ENCODE results near the gene AGXT2.

Gene AGXT2

DNA sequence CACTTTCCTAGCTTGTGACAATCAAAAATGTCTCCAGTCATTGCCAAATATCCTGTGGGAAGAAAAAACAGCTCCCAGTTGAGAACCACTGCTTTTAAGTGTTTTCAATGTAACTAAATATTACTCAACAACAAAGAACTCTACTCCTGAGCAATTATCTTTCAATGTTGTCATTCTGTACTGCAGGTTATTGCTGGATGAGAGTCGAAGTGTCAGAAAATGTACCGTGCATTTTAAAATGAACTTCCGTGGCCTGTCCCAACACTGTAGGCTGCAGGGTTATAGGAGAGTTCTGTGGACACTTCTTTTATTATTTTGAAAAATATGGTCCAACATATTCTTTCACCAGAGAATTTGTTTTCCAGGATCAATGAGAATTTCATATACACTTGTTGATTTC, 34.8 kb upstream of the AGXT2 start:
- Histone ChIP-seq H3K4me2 (ENCODE audit: low read length) (no peak overlapping the region), H3K9me3 (ENCODE audit: control insufficient read depth, insufficient read depth, low read length) (no peaks in the 10 kb centered on the region), H3K27me3 (ENCODE audit: control insufficient read depth, low read length) (no peaks in the 10 kb centered on the region), H3K36me3 (ENCODE audit: control insufficient read depth, low read length) (no peaks in the 10 kb centered on the region), H3K4me3 (ENCODE audit: low read length) (no peak overlapping the region), H3K4me1 (ENCODE audit: control insufficient read depth, low read length) (no peaks in the 10 kb centered on the region), H3F3A (ENCODE audit: control insufficient read depth, insufficient read depth) (no peaks in the 10 kb centered on the region), H3K79me2 (ENCODE audit: control insufficient read depth, low read length) (no peaks in the 10 kb centered on the region), H3K9me2 (replicated peaks; ENCODE audit: control insufficient read depth, low read length) (no peaks in the 10 kb centered on the region), H3K27ac (ENCODE audit: low read depth, low read length) (no peak overlapping the region), H4K20me1 (ENCODE audit: control insufficient read depth, insufficient read depth, low read depth, low read length) (no peaks in the 10 kb centered on the region)
- no peak for TF ChIP-seq EZH2phosphoT487 (IDR thresholded peaks at IDR 0.05; ENCODE audit: borderline replicate concordance, low read length)
- TF ChIP-seq, protein P1, sequence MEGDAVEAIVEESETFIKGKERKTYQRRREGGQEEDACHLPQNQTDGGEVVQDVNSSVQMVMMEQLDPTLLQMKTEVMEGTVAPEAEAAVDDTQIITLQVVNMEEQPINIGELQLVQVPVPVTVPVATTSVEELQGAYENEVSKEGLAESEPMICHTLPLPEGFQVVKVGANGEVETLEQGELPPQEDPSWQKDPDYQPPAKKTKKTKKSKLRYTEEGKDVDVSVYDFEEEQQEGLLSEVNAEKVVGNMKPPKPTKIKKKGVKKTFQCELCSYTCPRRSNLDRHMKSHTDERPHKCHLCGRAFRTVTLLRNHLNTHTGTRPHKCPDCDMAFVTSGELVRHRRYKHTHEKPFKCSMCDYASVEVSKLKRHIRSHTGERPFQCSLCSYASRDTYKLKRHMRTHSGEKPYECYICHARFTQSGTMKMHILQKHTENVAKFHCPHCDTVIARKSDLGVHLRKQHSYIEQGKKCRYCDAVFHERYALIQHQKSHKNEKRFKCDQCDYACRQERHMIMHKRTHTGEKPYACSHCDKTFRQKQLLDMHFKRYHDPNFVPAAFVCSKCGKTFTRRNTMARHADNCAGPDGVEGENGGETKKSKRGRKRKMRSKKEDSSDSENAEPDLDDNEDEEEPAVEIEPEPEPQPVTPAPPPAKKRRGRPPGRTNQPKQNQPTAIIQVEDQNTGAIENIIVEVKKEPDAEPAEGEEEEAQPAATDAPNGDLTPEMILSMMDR (IDR thresholded peaks at IDR 0.05; ENCODE audit: low read depth, low read length, poor library complexity, severe bottlenecking) = no peak

DNA sequence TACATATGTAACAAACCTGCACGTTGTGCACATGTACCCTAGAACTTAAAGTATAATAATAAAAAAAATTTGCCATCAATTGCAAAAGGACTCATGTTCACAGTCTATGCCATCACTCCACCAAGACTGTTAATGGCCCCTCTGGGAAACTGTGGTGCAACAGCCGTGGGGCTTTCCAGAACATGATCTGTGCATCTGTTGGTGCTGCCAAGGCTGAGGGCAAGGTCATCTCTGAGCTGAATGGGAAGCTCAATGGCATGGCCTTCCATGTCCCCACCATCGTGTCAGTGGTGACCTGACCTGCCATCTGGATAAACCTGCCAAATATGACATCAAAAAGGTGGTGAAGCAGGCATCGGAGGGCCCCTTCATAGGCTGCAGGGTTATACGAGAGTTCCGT, 33.4 kb upstream of the AGXT2 start:
- no peaks in the 10 kb centered on the region for H3K4me1 ChIP-seq (ENCODE audit: control insufficient read depth, low read length)
- H3K36me3 ChIP-seq (ENCODE audit: control insufficient read depth, low read length) = no peaks in the 10 kb centered on the region
- H3K79me2 ChIP-seq (ENCODE audit: control insufficient read depth, low read length) = no peaks in the 10 kb centered on the region
- no peaks in the 10 kb centered on the region for H3K27me3 ChIP-seq (ENCODE audit: control insufficient read depth, low read length)
- H3K4me3 ChIP-seq (ENCODE audit: low read length) = no peak overlapping the region
- H4K20me1 ChIP-seq (ENCODE audit: control insufficient read depth, insufficient read depth, low read depth, low read length) = no peaks in the 10 kb centered on the region
- no peaks in the 10 kb centered on the region for H3K9me3 ChIP-seq (ENCODE audit: control insufficient read depth, insufficient read depth, low read length)
- H3K9me2 ChIP-seq (replicated peaks; ENCODE audit: control insufficient read depth, low read length) = no peaks in the 10 kb centered on the region
- no peak overlapping the region for H3K4me2 ChIP-seq (ENCODE audit: low read length)
- TF ChIP-seq, protein P1 (IDR thresholded peaks at IDR 0.05; ENCODE audit: low read depth, low read length, poor library complexity, severe bottlenecking) = no peak
- TF ChIP-seq EZH2phosphoT487 (IDR thresholded peaks at IDR 0.05; ENCODE audit: borderline replicate concordance, low read length) = no peak
- no peak overlapping the region for H3K27ac ChIP-seq (ENCODE audit: low read depth, low read length)
- H3F3A ChIP-seq (ENCODE audit: control insufficient read depth, insufficient read depth) = no peaks in the 10 kb centered on the region

DNA sequence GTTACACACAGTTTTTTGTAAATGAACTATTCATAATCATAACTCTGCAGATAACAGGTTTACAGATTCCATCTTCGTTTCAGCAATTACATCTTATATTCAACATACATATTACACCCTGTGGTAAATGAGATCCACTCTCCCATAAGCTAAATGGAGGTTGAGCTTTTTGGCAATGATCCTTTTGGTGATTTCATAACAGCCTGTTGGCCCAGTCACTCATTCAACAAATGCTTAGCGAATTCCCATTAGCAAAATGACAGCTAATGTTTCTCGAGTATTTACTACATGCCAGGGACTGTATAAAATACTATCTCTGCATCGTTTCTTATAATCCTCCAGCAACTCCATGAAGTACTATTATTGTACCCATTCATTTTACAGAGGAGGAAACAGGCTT, 25.4 kb upstream of the AGXT2 start:
- no peaks in the 10 kb centered on the region for H3K36me3 ChIP-seq (ENCODE audit: control insufficient read depth, low read length)
- no peaks in the 10 kb centered on the region for H4K20me1 ChIP-seq (ENCODE audit: control insufficient read depth, insufficient read depth, low read depth, low read length)
- no peaks in the 10 kb centered on the region for H3K27me3 ChIP-seq (ENCODE audit: control insufficient read depth, low read length)
- no peak overlapping the region for H3K27ac ChIP-seq (ENCODE audit: low read depth, low read length)
- no peak for TF ChIP-seq EZH2phosphoT487 (IDR thresholded peaks at IDR 0.05; ENCODE audit: borderline replicate concordance, low read length)
- TF ChIP-seq, protein P1 (IDR thresholded peaks at IDR 0.05; ENCODE audit: low read depth, low read length, poor library complexity, severe bottlenecking) = no peak
- H3K9me3 ChIP-seq (ENCODE audit: control insufficient read depth, insufficient read depth, low read length) = peaks cover 4% of the 10 kb centered on the region; the same call in 1 of the 2 replicates
- no peaks in the 10 kb centered on the region for H3K4me1 ChIP-seq (ENCODE audit: control insufficient read depth, low read length)
- no peak overlapping the region for H3K4me3 ChIP-seq (ENCODE audit: low read length)
- H3F3A ChIP-seq (ENCODE audit: control insufficient read depth, insufficient read depth) = no peaks in the 10 kb centered on the region
- H3K79me2 ChIP-seq (ENCODE audit: control insufficient read depth, low read length) = no peaks in the 10 kb centered on the region
- no peaks in the 10 kb centered on the region for H3K9me2 ChIP-seq (replicated peaks; ENCODE audit: control insufficient read depth, low read length)
- no peak overlapping the region for H3K4me2 ChIP-seq (ENCODE audit: low read length)

DNA sequence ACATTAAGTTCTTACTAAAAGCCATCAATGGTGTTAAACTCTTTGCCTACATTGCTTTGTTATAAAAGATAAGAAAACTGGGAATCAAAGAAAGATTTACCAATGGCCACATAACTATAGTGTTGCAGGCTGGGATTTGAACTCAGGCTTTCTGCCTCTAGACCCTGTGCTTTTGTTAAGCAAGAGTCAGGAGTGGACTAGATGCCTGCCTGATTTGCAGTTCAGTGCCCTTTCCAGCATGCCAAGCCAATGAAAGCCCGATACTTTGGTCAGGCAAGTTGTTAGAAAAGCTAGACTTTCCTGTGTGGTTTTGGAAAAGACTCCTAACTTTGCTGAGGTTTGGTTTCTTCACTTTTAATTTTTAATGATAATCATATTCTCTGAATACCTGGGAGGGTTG, 21.4 kb upstream of the AGXT2 start:
- H4K20me1 ChIP-seq (ENCODE audit: control insufficient read depth, insufficient read depth, low read depth, low read length) = no peaks in the 10 kb centered on the region
- H3F3A ChIP-seq (ENCODE audit: control insufficient read depth, insufficient read depth) = no peaks in the 10 kb centered on the region
- H3K27me3 ChIP-seq (ENCODE audit: control insufficient read depth, low read length) = no peaks in the 10 kb centered on the region
- no peak overlapping the region for H3K27ac ChIP-seq (ENCODE audit: low read depth, low read length)
- no peak overlapping the region for H3K4me3 ChIP-seq (ENCODE audit: low read length)
- H3K79me2 ChIP-seq (ENCODE audit: control insufficient read depth, low read length) = no peaks in the 10 kb centered on the region
- TF ChIP-seq, protein P1 (IDR thresholded peaks at IDR 0.05; ENCODE audit: low read depth, low read length, poor library complexity, severe bottlenecking) = no peak
- TF ChIP-seq EZH2phosphoT487 (IDR thresholded peaks at IDR 0.05; ENCODE audit: borderline replicate concordance, low read length) = no peak
- peaks cover 4% of the 10 kb centered on the region; the same call in 1 of the 2 replicates for H3K9me3 ChIP-seq (ENCODE audit: control insufficient read depth, insufficient read depth, low read length)
- no peaks in the 10 kb centered on the region for H3K36me3 ChIP-seq (ENCODE audit: control insufficient read depth, low read length)
- no peak overlapping the region for H3K4me2 ChIP-seq (ENCODE audit: low read length)
- H3K9me2 ChIP-seq (replicated peaks; ENCODE audit: control insufficient read depth, low read length) = no peaks in the 10 kb centered on the region
- H3K4me1 ChIP-seq (ENCODE audit: control insufficient read depth, low read length) = no peaks in the 10 kb centered on the region
